Right atrium auricular region (tissue), 2 donors: ENCODE measurements around the gene TEX28. TPM values are rescaled to one million over a fixed set of nuclear protein-coding genes. Genes with fewer than 3 reads are reported as not detected.
"Not testable (repeated sequence)": the region's sequence is repeated elsewhere in the genome, so short reads cannot be mapped to it uniquely, and the experiment has no call there.

Experiments used
- DNase-seq: peaks from one replicate; pipeline ENCODE4 v3.0.0-alpha.2; 2019; ENCODE audit warnings: low spot score
- H3K27ac ChIP-seq, 2 donors: fragments of 200-600 bp; sonication (generic); 1 replicate in 1 of 2; 2 replicates in 1 of 2; pipeline ENCODE4 v1.5.1; 2016 to 2019
- H3K27me3 ChIP-seq, 2 donors: fragments of 200-600 bp; sonication (generic); one replicate each; pipeline versions ENCODE4 v1.5.1 to v1.6.0; 2017 to 2019
- H3K36me3 ChIP-seq: fragments of 200-600 bp; sonication (generic); one replicate; pipeline ENCODE4 v1.5.1; 2016
- H3K4me1 ChIP-seq, 2 donors: fragments of 200-600 bp; sonication (generic); one replicate each; pipeline versions ENCODE4 v1.5.1 to v1.6.0; 2017 to 2019
- H3K4me3 ChIP-seq, 2 donors: fragments of 200-600 bp; sonication (generic); 1 replicate in 1 of 2; 2 replicates in 1 of 2; pipeline ENCODE4 v1.5.1; 2017 to 2019; ENCODE audit warnings: mild to moderate bottlenecking in 1 of 2, moderate library complexity in 1 of 2
- H3K9me3 ChIP-seq, 2 donors: fragments of 200-600 bp; sonication (generic); one replicate each; pipeline ENCODE4 v1.5.1; 2019
- CTCF ChIP-seq, 2 donors: fragments of 200-600 bp; sonication (generic); IDR thresholded peaks; one replicate each; pipeline ENCODE4 v1.5.1; 2019; ENCODE audit warnings: antibody characterized with exemption in 2 of 2
- total RNA-seq, 2 donors: library from RNA; depleted of rRNA; stranded (reverse); fragments of >200 nt; gene quantifications; one replicate each; pipeline ENCODE4 v1.1.0, GENCODE V29; 2016

TEX28 gene
- total RNA-seq, 2 donors from 2014 or later: not detected

- DNase-seq: no peak
- peaks cover 0 to 3% of the 10 kb centered on the region in 2 donors for H3K9me3 ChIP-seq
- no peaks in the 10 kb centered on the region for H3K4me1 ChIP-seq
- H3K4me3 ChIP-seq: no peak overlapping the region
- no peak for TF ChIP-seq CTCF (IDR thresholded peaks at IDR 0.05)
- H3K36me3 ChIP-seq: no peaks in the 10 kb centered on the region
- H3K27me3 ChIP-seq: no peaks in the 10 kb centered on the region
- no peak overlapping the region for H3K27ac ChIP-seq
Measured at GRCh38 chrX:154300816-154301215, 5.9 kb upstream of the TEX28 start.

- DNase-seq: no peak
Measured at GRCh38 chrX:154298312-154298711, 3.4 kb upstream of the TEX28 start.

GRCh38 chrX:154296731-154297130 lies 1.8 kb upstream of the TEX28 start:
- no peak for TF ChIP-seq CTCF (IDR thresholded peaks at IDR 0.05)
- H3K4me3 ChIP-seq: no peak overlapping the region
- no peak overlapping the region for H3K27ac ChIP-seq
- peaks cover 0 to 3% of the 10 kb centered on the region in 2 donors for H3K9me3 ChIP-seq
- no peak for DNase-seq
- no peaks in the 10 kb centered on the region for H3K4me1 ChIP-seq
- H3K36me3 ChIP-seq: no peaks in the 10 kb centered on the region
- no peaks in the 10 kb centered on the region for H3K27me3 ChIP-seq

More at GRCh38 chrX:154298312-154298711, 3.4 kb upstream of the TEX28 start:
- Histone ChIP-seq H3K4me1 (no peaks in the 10 kb centered on the region), H3K27ac (no peak overlapping the region), H3K4me3 (no peak overlapping the region), H3K27me3 (no peaks in the 10 kb centered on the region), H3K36me3 (no peaks in the 10 kb centered on the region), H3K9me3 (peaks cover 0 to 3% of the 10 kb centered on the region in 2 donors)
- TF ChIP-seq CTCF (IDR thresholded peaks at IDR 0.05): no peak

GRCh38 chrX:154295664-154296310 lies 863 bp upstream of the TEX28 start, which contains the start of gene TKTL1:
TSS of gene TKTL1 (plus strand) at chrX:154295795. CDS start at chrX:154295860, 65 bp downstream.
- no peak for TF ChIP-seq CTCF (IDR thresholded peaks at IDR 0.05)
- H3K27me3 ChIP-seq: no peaks in the 10 kb centered on the region
- no peak within 1 kb of the TSS for H3K4me3 ChIP-seq
- H3K4me1 ChIP-seq: no peaks in the 10 kb centered on the region
- H3K9me3 ChIP-seq: peaks cover 0 to 3% of the 10 kb centered on the region in 2 donors
- H3K27ac ChIP-seq: no peak within 1 kb of the TSS
- no peak for DNase-seq
- H3K36me3 ChIP-seq: no peaks in the 10 kb centered on the region

GRCh38 chrX:154286406-154286805 lies 8.5 kb downstream of the TEX28 start:
- H3K36me3 ChIP-seq, H3K27ac ChIP-seq, H3K27me3 ChIP-seq, H3K4me3 ChIP-seq, DNase-seq, H3K9me3 ChIP-seq, H3K4me1 ChIP-seq: not testable (repeated sequence)

- H3K9me3 ChIP-seq, H3K36me3 ChIP-seq, H3K4me3 ChIP-seq, H3K27me3 ChIP-seq, DNase-seq, H3K27ac ChIP-seq, H3K4me1 ChIP-seq: not testable (repeated sequence)
Measured at GRCh38 chrX:154284489-154285338, 10.2 kb downstream of the TEX28 start.

- not testable (repeated sequence) for H3K9me3 ChIP-seq, H3K4me1 ChIP-seq, H3K4me3 ChIP-seq, H3K36me3 ChIP-seq, H3K27ac ChIP-seq, H3K27me3 ChIP-seq, DNase-seq
Measured at GRCh38 chrX:154269245-154269644, 25.7 kb downstream of the TEX28 start.

- H3K36me3 ChIP-seq, DNase-seq, H3K27ac ChIP-seq, H3K27me3 ChIP-seq, H3K9me3 ChIP-seq, H3K4me3 ChIP-seq, H3K4me1 ChIP-seq: not testable (repeated sequence)
Measured at GRCh38 chrX:154263072-154263471, 31.9 kb downstream of the TEX28 start.

- H3K4me3 ChIP-seq, H3K36me3 ChIP-seq, H3K27me3 ChIP-seq, H3K4me1 ChIP-seq, DNase-seq, H3K27ac ChIP-seq, H3K9me3 ChIP-seq: not testable (repeated sequence)
Measured at GRCh38 chrX:154258711-154259110, 36.2 kb downstream of the TEX28 start.

- not testable (repeated sequence) for H3K27me3 ChIP-seq, H3K36me3 ChIP-seq, DNase-seq, H3K4me3 ChIP-seq, H3K9me3 ChIP-seq, H3K4me1 ChIP-seq, H3K27ac ChIP-seq
Measured at GRCh38 chrX:154257282-154257681, 37.6 kb downstream of the TEX28 start, which contains the start of gene OPN1MW3. TSS of gene OPN1MW3 (plus strand) at chrX:154257582. CDS start at chrX:154257620, 38 bp downstream.
